ENCODE data around the gene CCDC116.
"Not testable (repeated sequence)": the region's sequence is repeated elsewhere in the genome, so short reads cannot be mapped to it uniquely, and the experiment has no call there.

Gene CCDC116

GRCh38 chr22:21591695-21592094 lies 40.9 kb upstream of the CCDC116 start:
- TF ChIP-seq, protein P1, sequence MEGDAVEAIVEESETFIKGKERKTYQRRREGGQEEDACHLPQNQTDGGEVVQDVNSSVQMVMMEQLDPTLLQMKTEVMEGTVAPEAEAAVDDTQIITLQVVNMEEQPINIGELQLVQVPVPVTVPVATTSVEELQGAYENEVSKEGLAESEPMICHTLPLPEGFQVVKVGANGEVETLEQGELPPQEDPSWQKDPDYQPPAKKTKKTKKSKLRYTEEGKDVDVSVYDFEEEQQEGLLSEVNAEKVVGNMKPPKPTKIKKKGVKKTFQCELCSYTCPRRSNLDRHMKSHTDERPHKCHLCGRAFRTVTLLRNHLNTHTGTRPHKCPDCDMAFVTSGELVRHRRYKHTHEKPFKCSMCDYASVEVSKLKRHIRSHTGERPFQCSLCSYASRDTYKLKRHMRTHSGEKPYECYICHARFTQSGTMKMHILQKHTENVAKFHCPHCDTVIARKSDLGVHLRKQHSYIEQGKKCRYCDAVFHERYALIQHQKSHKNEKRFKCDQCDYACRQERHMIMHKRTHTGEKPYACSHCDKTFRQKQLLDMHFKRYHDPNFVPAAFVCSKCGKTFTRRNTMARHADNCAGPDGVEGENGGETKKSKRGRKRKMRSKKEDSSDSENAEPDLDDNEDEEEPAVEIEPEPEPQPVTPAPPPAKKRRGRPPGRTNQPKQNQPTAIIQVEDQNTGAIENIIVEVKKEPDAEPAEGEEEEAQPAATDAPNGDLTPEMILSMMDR (IDR thresholded peaks at IDR 0.05; ENCODE audit: extremely low read depth, missing control alignments): no peak
- no peak for DNase-seq (ENCODE audit: low spot score)

DNA sequence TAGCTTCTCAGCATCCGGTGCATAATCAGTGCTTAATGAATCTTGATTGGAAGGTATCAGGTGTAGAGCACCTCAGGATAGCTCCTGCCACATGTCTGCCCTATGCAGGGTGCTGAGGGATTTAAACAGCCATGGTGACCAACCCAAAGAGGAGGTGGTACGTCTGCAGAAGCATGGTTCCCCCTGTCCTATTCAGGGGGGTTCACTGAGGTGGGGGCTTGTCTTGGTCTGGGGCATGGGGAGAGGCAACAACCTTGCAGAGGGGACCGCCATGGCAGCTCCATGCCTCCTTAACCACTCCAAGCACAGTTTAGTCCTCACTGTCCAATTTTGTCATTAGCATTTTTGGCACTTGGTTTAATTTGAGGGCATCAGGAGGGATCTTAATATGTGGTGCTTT lies 40.1 kb upstream of the CCDC116 start:
- DNase-seq (ENCODE audit: low spot score): no peak
- TF ChIP-seq, protein P1 (IDR thresholded peaks at IDR 0.05; ENCODE audit: extremely low read depth, missing control alignments): no peak

GRCh38 chr22:21593406-21594232 lies 38.9 kb upstream of the CCDC116 start:
- TF ChIP-seq, protein P1 (IDR thresholded peaks at IDR 0.05; ENCODE audit: extremely low read depth, missing control alignments): no peak

GRCh38 chr22:21594865-21595452 lies 37.6 kb upstream of the CCDC116 start:
- no peak for DNase-seq (ENCODE audit: low spot score)
- TF ChIP-seq, protein P1 (IDR thresholded peaks at IDR 0.05; ENCODE audit: extremely low read depth, missing control alignments): no peak

More at GRCh38 chr22:21593406-21594232, 38.9 kb upstream of the CCDC116 start:
- no peak for DNase-seq (ENCODE audit: low spot score)

DNA sequence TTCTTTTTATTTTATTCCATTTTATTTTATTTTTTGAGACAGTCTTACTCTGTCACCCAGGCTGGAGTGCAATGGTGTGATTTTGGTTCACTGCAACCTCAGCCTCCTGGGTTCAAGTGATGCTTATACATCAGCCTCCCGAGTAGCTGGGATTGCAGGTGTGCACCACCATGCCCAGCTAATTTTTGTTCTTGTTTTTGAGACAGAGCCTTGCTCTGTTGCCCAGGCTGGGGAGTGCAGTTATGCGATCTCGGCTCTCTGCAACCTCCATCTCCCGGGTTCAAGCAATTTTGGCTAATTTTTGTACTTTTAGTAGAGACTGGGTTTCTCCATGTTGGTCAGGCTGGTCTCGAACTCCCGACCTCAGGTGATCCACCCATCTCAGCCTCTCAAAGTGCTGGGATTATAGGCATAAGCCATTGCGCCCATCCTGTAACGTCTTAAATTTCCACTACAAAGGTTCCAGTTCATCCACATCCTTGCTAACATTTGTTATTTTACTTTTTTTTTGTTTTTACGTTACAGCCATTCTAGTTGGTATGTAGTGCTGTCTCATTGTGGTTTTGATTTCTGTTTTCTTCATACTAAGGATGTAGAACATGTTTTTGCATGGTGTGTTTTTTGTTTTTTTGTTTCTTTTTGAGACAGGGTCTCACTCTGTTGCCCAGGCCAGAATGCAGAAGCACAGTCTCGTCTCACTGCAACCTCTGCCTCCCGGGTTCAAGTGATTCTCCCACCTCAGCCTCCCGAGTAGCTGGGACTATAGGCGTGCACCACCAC lies 36.0 kb upstream of the CCDC116 start:
- not testable (repeated sequence) for DNase-seq (ENCODE audit: low spot score)

- DNase-seq (ENCODE audit: low spot score): no peak
- TF ChIP-seq, protein P1 (IDR thresholded peaks at IDR 0.05; ENCODE audit: extremely low read depth, missing control alignments): no peak
These were observed 34.3 kb upstream of the CCDC116 start for GRCh38 chr22:21598302-21598701.

DNA sequence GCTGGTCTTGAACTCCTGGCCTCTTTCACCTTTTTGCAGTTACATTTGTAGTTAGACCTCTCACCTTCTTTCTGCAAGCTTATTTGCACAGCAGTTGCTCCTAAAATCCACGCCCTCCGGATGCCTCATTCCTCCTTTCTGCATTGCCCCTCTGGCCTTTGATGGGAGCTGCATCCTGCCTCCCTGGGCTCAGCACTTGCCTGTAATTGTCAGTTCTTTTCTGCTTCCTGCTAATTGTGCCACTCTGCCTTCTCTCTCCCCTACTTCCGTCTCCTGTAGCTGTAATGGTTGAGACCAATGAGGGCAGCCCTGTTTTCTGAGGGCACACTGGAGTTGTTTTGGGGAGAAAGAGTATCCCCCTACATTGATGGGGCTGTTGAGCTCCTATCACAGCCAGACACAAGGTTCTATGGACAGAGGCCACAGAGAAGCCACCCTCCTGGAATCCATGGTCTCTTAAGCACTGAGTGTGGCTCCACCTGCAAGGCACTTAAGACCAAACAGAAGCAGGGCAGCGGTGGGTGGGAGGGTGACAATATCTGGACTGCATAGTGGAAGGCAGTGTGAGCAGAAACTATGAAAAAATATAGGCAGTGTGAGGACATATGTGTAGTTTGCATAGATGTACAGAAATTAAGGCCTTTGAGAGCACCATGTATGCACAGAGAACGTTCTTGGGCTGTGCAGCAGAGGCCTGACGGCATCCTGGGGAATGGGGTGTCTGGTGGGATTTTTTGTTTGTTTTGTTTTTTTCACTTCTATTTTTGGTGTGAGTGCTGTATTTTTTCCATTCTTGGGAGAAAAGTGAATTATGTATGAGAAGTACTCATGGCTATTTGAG lies 33.3 kb upstream of the CCDC116 start:
- TF ChIP-seq, protein P1 (IDR thresholded peaks at IDR 0.05; ENCODE audit: extremely low read depth, missing control alignments): no peak
- DNase-seq (ENCODE audit: low spot score): no peak

All from GM20000 (cell line).